CD14-positive monocyte (primary cell): ENCODE data around the gene HBM. TPM values are rescaled to one million over a fixed set of nuclear protein-coding genes. Genes with fewer than 3 reads are reported as not detected.

Source experiments
- DNase-seq, 3 donors: peaks; one replicate each; pipeline ENCODE4 v3.0.0-alpha.2; 2011 to 2022
- H2AFZ ChIP-seq: 2 replicates; pipeline ENCODE4 v1.6.0; 2012; ENCODE audit warnings: mild to moderate bottlenecking, low read depth, low read length, inconsistent platforms; ENCODE audit not compliant: insufficient read depth, poor library complexity, severe bottlenecking
- H3K27ac ChIP-seq, 2 donors: 1 replicate in 1 of 2; 2 replicates in 1 of 2; pipeline ENCODE4 v1.5.1; 2012 to 2013; ENCODE audit warnings: low read length in 2 of 2, control low read depth in 1 of 2, inconsistent platforms in 1 of 2, low read depth in 1 of 2, mild to moderate bottlenecking in 1 of 2
- H3K27me3 ChIP-seq, 2 donors: one replicate each; pipeline versions ENCODE4 v1.6.0 to v1.6.1; 2011 to 2013; ENCODE audit warnings: low read length in 2 of 2; ENCODE audit not compliant: control insufficient read depth in 2 of 2, insufficient read depth in 2 of 2
- H3K36me3 ChIP-seq, 2 donors: replicated peaks in 1 of 2; 1 replicate in 1 of 2; 2 replicates in 1 of 2; pipeline versions ENCODE4 v1.5.1 to v1.6.1; 2012 to 2013; ENCODE audit warnings: low read length in 2 of 2, control low read depth in 1 of 2, inconsistent platforms in 1 of 2, mild to moderate bottlenecking in 1 of 2; ENCODE audit not compliant: insufficient read depth in 2 of 2, control insufficient read depth in 1 of 2
- H3K4me1 ChIP-seq, 2 donors: 1 replicate in 1 of 2; 2 replicates in 1 of 2; pipeline versions ENCODE4 v1.5.1 to v1.6.1; 2012 to 2013; ENCODE audit warnings: low read length in 2 of 2, control low read depth in 1 of 2, inconsistent platforms in 1 of 2, mild to moderate bottlenecking in 1 of 2, moderate library complexity in 1 of 2; ENCODE audit not compliant: insufficient read depth in 2 of 2, control insufficient read depth in 1 of 2
- H3K4me2 ChIP-seq: replicated peaks from 2 replicates; pipeline ENCODE3; 2012; ENCODE audit warnings: low read length, moderate library complexity, mild to moderate bottlenecking; ENCODE audit not compliant: poor library complexity, severe bottlenecking; ENCODE audit errors: extremely low read depth
- H3K4me3 ChIP-seq, 3 experiments: fragments of 200-600 bp in 1 of 3; sonication (generic) in 1 of 3; replicated peaks in 1 of 3; 1 replicate in 2 of 3; 2 replicates in 1 of 3; pipeline ENCODE4 v1.5.1; 2011 to 2013; ENCODE audit warnings: low read length in 3 of 3, mild to moderate bottlenecking in 3 of 3, control low read depth in 2 of 3, low read depth in 2 of 3, inconsistent platforms in 1 of 3, moderate library complexity in 1 of 3
- H3K79me2 ChIP-seq: 2 replicates; pipeline ENCODE4 v1.6.0; 2012; ENCODE audit warnings: mild to moderate bottlenecking, control low read depth, inconsistent platforms, low read length, moderate library complexity; ENCODE audit not compliant: insufficient read depth
- H3K9ac ChIP-seq: 2 replicates; pipeline ENCODE4 v1.6.0; 2017; ENCODE audit warnings: low read length, mild to moderate bottlenecking; ENCODE audit not compliant: insufficient read depth, poor library complexity, severe bottlenecking
- H3K9me3 ChIP-seq, 2 donors: replicated peaks in 1 of 2; 1 replicate in 1 of 2; 2 replicates in 1 of 2; pipeline versions ENCODE4 v1.5.1 to v1.6.1; 2012 to 2013; ENCODE audit warnings: low read length in 2 of 2, control low read depth in 1 of 2; ENCODE audit not compliant: control insufficient read depth in 1 of 2, insufficient read depth in 1 of 2
- H4K20me1 ChIP-seq: 2 replicates; pipeline ENCODE4 v1.6.0; 2012; ENCODE audit warnings: mild to moderate bottlenecking, low read length, control low read depth, moderate library complexity; ENCODE audit not compliant: insufficient read depth
- H3K27ac Mint-ChIP-seq, 7 donors: one replicate each; pipeline ENCODE4 v1.8.0; 2020; ENCODE audit warnings: mild to moderate bottlenecking in 7 of 7, mixed read lengths in 7 of 7, moderate library complexity in 6 of 7, inconsistent platforms in 2 of 7
- H3K27me3 Mint-ChIP-seq, 3 donors: one replicate each; pipeline ENCODE4 v1.8.0; 2021 to 2022; ENCODE audit warnings: low read depth in 3 of 3, mild to moderate bottlenecking in 3 of 3, mixed read lengths in 3 of 3, moderate library complexity in 3 of 3, inconsistent platforms in 1 of 3
- H3K36me3 Mint-ChIP-seq, 2 donors: one replicate each; pipeline ENCODE4 v1.8.0; 2020; ENCODE audit warnings: mixed read lengths in 2 of 2, inconsistent platforms in 1 of 2, mild to moderate bottlenecking in 1 of 2
- H3K4me1 Mint-ChIP-seq: one replicate; pipeline ENCODE4 v1.8.0; 2020; ENCODE audit warnings: mild to moderate bottlenecking, mixed read lengths
- H3K4me3 Mint-ChIP-seq, 2 donors: one replicate each; pipeline ENCODE4 v1.8.0; 2020; ENCODE audit warnings: mild to moderate bottlenecking in 2 of 2, mixed read lengths in 2 of 2, moderate library complexity in 1 of 2
- H3K9me3 Mint-ChIP-seq, 7 donors: one replicate each; pipeline ENCODE4 v1.8.0; 2020 to 2022; ENCODE audit warnings: mixed read lengths in 7 of 7, mild to moderate bottlenecking in 6 of 7, moderate library complexity in 6 of 7, inconsistent platforms in 2 of 7
- WGBS: methylation state at CpG from one replicate; pipeline ENCODE4 v1.1.5; 2013; ENCODE audit warnings: missing lambda C conversion rate; ENCODE audit not compliant: insufficient coverage; 5-methylcytosine and 5-hydroxymethylcytosine counted together
- intact Hi-C, 2 donors: fragments of 100-400 bp; cut with micrococcal nuclease; formaldehyde crosslinking; loops; one replicate each; pipeline versions ENCODE4 v1.15.0 to v1.15.1; 2023
- polyA plus RNA-seq, 3 donors: library from polyadenylated mRNA; depleted of rRNA in 1 of 3; unstranded in 2 of 3; stranded (reverse) in 1 of 3; fragments of 300-500 nt in 2 of 3; fragments of >200 nt in 1 of 3; fragmentation: Illumina TruSeq in 2 of 3; gene quantifications; 1 replicate in 2 of 3; 2 replicates in 1 of 3; pipeline ENCODE4 v1.2.3, GENCODE V29; 2012 to 2021
- TF ChIP-seq, protein P1 (sequence below): fragments of 200-600 bp; IDR thresholded peaks from one replicate; pipeline ENCODE4 v1.8.0; 2022; ENCODE audit warnings: antibody characterized with exemption, mild to moderate bottlenecking

The HBM gene
- polyA plus RNA-seq, 3 donors = not detected

DNA sequence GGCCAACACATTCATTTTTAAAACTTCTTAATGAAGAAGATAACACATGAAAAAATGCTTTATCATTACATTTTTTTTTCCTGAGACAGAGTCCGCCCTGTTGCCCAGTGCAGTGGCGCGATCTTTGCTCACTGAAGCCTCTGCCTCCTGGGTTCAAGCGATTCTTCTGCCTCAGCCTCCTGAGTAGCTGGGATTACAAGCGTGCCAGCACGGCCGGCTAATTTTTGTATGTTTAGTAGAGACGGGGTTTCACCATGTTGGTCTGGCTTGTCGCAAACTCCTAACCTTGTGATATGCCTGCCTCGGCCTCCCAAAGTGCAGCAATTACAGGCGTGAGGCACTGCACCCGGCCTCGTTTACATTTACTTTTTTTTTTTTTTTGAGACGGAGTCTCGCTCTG lies 27.7 kb downstream of the HBM start:
- H3K27me3 ChIP-seq = no peaks in the 10 kb centered on the region
- no peak overlapping the region for H3K9ac ChIP-seq
- intact Hi-C loops = no loop called here
- Mint-ChIP-seq H3K27ac (peak overlapping the region in 1 of 7 donors; percentile 68), H3K4me3 (no peak overlapping the region), H3K4me1 (no peaks in the 10 kb centered on the region), H3K36me3 (peaks cover 86 to 100% of the 10 kb centered on the region in 2 donors), H3K27me3 (no peaks in the 10 kb centered on the region), H3K9me3 (peaks cover 0 to 3% (median 0%) of the 10 kb centered on the region in 7 donors)
- no peak overlapping the region for H2AFZ ChIP-seq
- no peaks in the 10 kb centered on the region for H3K4me1 ChIP-seq
- WGBS = 95% methylated on average over 8 of the region's 15 CpGs
- H3K27ac ChIP-seq = no peak overlapping the region
- H3K4me3 ChIP-seq = no peak overlapping the region
- no peak for DNase-seq
- TF ChIP-seq, protein P1, sequence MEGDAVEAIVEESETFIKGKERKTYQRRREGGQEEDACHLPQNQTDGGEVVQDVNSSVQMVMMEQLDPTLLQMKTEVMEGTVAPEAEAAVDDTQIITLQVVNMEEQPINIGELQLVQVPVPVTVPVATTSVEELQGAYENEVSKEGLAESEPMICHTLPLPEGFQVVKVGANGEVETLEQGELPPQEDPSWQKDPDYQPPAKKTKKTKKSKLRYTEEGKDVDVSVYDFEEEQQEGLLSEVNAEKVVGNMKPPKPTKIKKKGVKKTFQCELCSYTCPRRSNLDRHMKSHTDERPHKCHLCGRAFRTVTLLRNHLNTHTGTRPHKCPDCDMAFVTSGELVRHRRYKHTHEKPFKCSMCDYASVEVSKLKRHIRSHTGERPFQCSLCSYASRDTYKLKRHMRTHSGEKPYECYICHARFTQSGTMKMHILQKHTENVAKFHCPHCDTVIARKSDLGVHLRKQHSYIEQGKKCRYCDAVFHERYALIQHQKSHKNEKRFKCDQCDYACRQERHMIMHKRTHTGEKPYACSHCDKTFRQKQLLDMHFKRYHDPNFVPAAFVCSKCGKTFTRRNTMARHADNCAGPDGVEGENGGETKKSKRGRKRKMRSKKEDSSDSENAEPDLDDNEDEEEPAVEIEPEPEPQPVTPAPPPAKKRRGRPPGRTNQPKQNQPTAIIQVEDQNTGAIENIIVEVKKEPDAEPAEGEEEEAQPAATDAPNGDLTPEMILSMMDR = no peak
- H3K79me2 ChIP-seq = no peaks in the 10 kb centered on the region
- no peak overlapping the region for H3K4me2 ChIP-seq
- H3K9me3 ChIP-seq = no peaks in the 10 kb centered on the region
- peaks cover 90 to 100% of the 10 kb centered on the region in 2 donors for H3K36me3 ChIP-seq
- peaks cover 12% of the 10 kb centered on the region for H4K20me1 ChIP-seq

DNA sequence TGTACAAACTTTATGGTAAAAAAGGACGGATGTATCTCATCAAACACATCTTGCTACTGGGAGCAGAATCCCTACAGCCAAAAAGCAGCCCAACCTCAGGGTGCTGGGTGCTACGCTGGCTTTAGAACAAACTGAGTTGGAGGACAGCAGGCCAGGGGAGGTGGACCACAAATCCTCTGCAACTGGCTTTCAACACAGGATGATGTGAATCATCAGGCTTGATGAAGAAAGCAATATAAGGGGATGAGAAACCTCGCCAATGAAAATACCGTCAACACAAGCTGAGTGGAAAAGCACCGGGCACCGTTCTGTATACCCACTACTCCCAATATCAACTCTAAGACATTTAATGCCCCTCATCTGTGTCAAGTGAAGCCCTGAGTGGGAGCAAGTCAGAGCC lies 28.7 kb downstream of the HBM start:
- Histone ChIP-seq H4K20me1 (peaks cover 12% of the 10 kb centered on the region), H3K4me3 (no peak overlapping the region), H3K27me3 (no peaks in the 10 kb centered on the region), H3K36me3 (peaks cover 90 to 100% of the 10 kb centered on the region in 2 donors), H3K4me2 (no peak overlapping the region), H3K9me3 (no peaks in the 10 kb centered on the region), H3K79me2 (no peaks in the 10 kb centered on the region), H3K27ac (no peak overlapping the region), H2AFZ (no peak overlapping the region), H3K9ac (no peak overlapping the region), H3K4me1 (no peaks in the 10 kb centered on the region)
- no peaks in the 10 kb centered on the region for H3K27me3 Mint-ChIP-seq
- H3K9me3 Mint-ChIP-seq = peaks cover 0 to 2% (median 0%) of the 10 kb centered on the region in 7 donors
- H3K36me3 Mint-ChIP-seq = peaks cover 83 to 100% of the 10 kb centered on the region in 2 donors
- intact Hi-C loops = no loop called here
- WGBS = no CpG with 5 or more reads among the region's 6 CpGs
- no peak for DNase-seq
- peak overlapping the region in 1 of 7 donors; percentile 42 for H3K27ac Mint-ChIP-seq
- no peaks in the 10 kb centered on the region for H3K4me1 Mint-ChIP-seq
- TF ChIP-seq, protein P1 = no peak
- no peak overlapping the region for H3K4me3 Mint-ChIP-seq
